Fibroblast of lung (primary cell): ENCODE measurements around the gene EBF3. TPM values are rescaled to one million over a fixed set of nuclear protein-coding genes. Genes with fewer than 3 reads are reported as not detected.

ENCODE experiments used
- DNase-seq, 2 donors: peaks; one replicate each; pipeline versions ENCODE4 v3.0.0 to v3.0.0-alpha.2; 2010; ENCODE audit warnings: low read depth in 2 of 2
- H2AFZ ChIP-seq: 2 replicates; pipeline ENCODE4 v1.5.1; 2012; ENCODE audit warnings: low read length, control low read depth, inconsistent platforms
- H3K27ac ChIP-seq: 2 replicates; pipeline ENCODE4 v1.5.1; 2011; ENCODE audit warnings: low read length, control low read depth; ENCODE audit not compliant: insufficient read depth
- H3K27me3 ChIP-seq: 2 replicates; pipeline ENCODE4 v1.5.1; 2011; ENCODE audit warnings: mild to moderate bottlenecking, low read length; ENCODE audit not compliant: control insufficient read depth, insufficient read depth
- H3K36me3 ChIP-seq: 2 replicates; pipeline ENCODE4 v1.5.1; 2011; ENCODE audit warnings: low read length; ENCODE audit not compliant: control insufficient read depth, insufficient read depth
- H3K4me1 ChIP-seq: 2 replicates; pipeline ENCODE4 v1.5.1; 2011; ENCODE audit warnings: low read length; ENCODE audit not compliant: control insufficient read depth, insufficient read depth; ENCODE audit errors: extremely low read depth
- H3K4me2 ChIP-seq: 2 replicates; pipeline ENCODE4 v1.5.1; 2011; ENCODE audit warnings: low read length, control low read depth; ENCODE audit not compliant: insufficient read depth; ENCODE audit errors: extremely low read depth
- H3K4me3 ChIP-seq, 4 experiments: fragments of 200-600 bp in 1 of 4; sonication (generic) in 1 of 4; replicated peaks in 1 of 4; 2 replicates each; pipeline ENCODE4 v1.5.1; 2011 to 2016; ENCODE audit warnings: low read length in 4 of 4, low read depth in 3 of 4, mild to moderate bottlenecking in 3 of 4, control low read depth in 2 of 4, inconsistent platforms in 1 of 4, mixed read lengths in 1 of 4; ENCODE audit not compliant: insufficient read depth in 1 of 4; ENCODE audit errors: control extremely low read depth in 1 of 4
- H3K79me2 ChIP-seq: 2 replicates; pipeline ENCODE4 v1.5.1; 2012; ENCODE audit warnings: mild to moderate bottlenecking, low read length, inconsistent platforms; ENCODE audit not compliant: control insufficient read depth, insufficient read depth
- H3K9ac ChIP-seq: 2 replicates; pipeline ENCODE4 v1.5.1; 2011; ENCODE audit warnings: mild to moderate bottlenecking, low read length, control low read depth; ENCODE audit not compliant: insufficient read depth
- H3K9me3 ChIP-seq: 2 replicates; pipeline ENCODE4 v1.5.1; 2012; ENCODE audit warnings: low read depth, low read length; ENCODE audit not compliant: control insufficient read depth, insufficient read depth
- H4K20me1 ChIP-seq: 2 replicates; pipeline ENCODE4 v1.5.1; 2011; ENCODE audit warnings: low read length; ENCODE audit not compliant: control insufficient read depth, insufficient read depth; ENCODE audit errors: extremely low read depth
- EZH2 ChIP-seq: IDR thresholded peaks from 2 replicates; pipeline ENCODE4 v1.5.1; 2012; ENCODE audit warnings: low read length, control low read depth, mild to moderate bottlenecking; ENCODE audit errors: missing control alignments
- polyA plus RNA-seq, 2 donors: library from polyadenylated mRNA; depleted of rRNA in 1 of 2; stranded (reverse) in 1 of 2; unstranded in 1 of 2; fragments of >200 nt; gene quantifications; 2 replicates each; pipeline ENCODE4 v1.2.1, GENCODE V29; 2011 to 2012; ENCODE audit warnings: missing spikeins in 1 of 2
- total RNA-seq: library from RNA; depleted of rRNA; stranded (reverse); fragments of >200 nt; gene quantifications from 2 replicates; pipeline ENCODE4 v1.2.1, GENCODE V29; 2014
- TF ChIP-seq, protein P1 (sequence below), 2 donors: IDR thresholded peaks in 1 of 2; conservative IDR thresholded peaks in 1 of 2; 1 replicate in 1 of 2; 2 replicates in 1 of 2; pipeline ENCODE4 v1.5.1; 2011 to 2012; ENCODE audit warnings: low read length in 2 of 2, control low read depth in 1 of 2, inconsistent platforms in 1 of 2, low read depth in 1 of 2, mild to moderate bottlenecking in 1 of 2

The EBF3 gene
- total and polyA plus RNA-seq, 2 donors (not counting 1 experiment from before 2014, with no cell fraction given): 0.12 to 0.17 TPM

GRCh38 chr10:129900825-129901224, 63.2 kb downstream of the EBF3 start:
- no peaks in the 10 kb centered on the region for H4K20me1 ChIP-seq
- H3K9ac ChIP-seq: no peak overlapping the region
- H3K27me3 ChIP-seq: peaks cover 4% of the 10 kb centered on the region
- H3K27ac ChIP-seq: no peak overlapping the region
- DNase-seq: no peak
- H3K79me2 ChIP-seq: no peaks in the 10 kb centered on the region
- H3K4me1 ChIP-seq: no peaks in the 10 kb centered on the region
- no peak overlapping the region for H3K4me3 ChIP-seq
- TF ChIP-seq, protein P1, sequence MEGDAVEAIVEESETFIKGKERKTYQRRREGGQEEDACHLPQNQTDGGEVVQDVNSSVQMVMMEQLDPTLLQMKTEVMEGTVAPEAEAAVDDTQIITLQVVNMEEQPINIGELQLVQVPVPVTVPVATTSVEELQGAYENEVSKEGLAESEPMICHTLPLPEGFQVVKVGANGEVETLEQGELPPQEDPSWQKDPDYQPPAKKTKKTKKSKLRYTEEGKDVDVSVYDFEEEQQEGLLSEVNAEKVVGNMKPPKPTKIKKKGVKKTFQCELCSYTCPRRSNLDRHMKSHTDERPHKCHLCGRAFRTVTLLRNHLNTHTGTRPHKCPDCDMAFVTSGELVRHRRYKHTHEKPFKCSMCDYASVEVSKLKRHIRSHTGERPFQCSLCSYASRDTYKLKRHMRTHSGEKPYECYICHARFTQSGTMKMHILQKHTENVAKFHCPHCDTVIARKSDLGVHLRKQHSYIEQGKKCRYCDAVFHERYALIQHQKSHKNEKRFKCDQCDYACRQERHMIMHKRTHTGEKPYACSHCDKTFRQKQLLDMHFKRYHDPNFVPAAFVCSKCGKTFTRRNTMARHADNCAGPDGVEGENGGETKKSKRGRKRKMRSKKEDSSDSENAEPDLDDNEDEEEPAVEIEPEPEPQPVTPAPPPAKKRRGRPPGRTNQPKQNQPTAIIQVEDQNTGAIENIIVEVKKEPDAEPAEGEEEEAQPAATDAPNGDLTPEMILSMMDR (conservative IDR thresholded peaks at IDR 0.05 in 1 of 2, IDR thresholded peaks at IDR 0.05 in 1 of 2; ENCODE audit: low read depth in 1 of 2, low read length in 2 of 2): no peak
- no peak for TF ChIP-seq EZH2
- H3K4me2 ChIP-seq: no peak overlapping the region
- no peaks in the 10 kb centered on the region for H3K9me3 ChIP-seq
- H3K36me3 ChIP-seq: no peaks in the 10 kb centered on the region
- H2AFZ ChIP-seq: no peak overlapping the region

- H3K4me2 ChIP-seq: no peak overlapping the region
- H3K27ac ChIP-seq: no peak overlapping the region
- no peaks in the 10 kb centered on the region for H3K79me2 ChIP-seq
- H3K9me3 ChIP-seq: no peaks in the 10 kb centered on the region
- DNase-seq: no peak
- no peaks in the 10 kb centered on the region for H4K20me1 ChIP-seq
- no peak overlapping the region for H3K9ac ChIP-seq
- no peak overlapping the region for H3K4me3 ChIP-seq
- peaks cover 4% of the 10 kb centered on the region for H3K27me3 ChIP-seq
- H3K36me3 ChIP-seq: no peaks in the 10 kb centered on the region
- TF ChIP-seq, protein P1 (conservative IDR thresholded peaks at IDR 0.05 in 1 of 2, IDR thresholded peaks at IDR 0.05 in 1 of 2; ENCODE audit: low read depth in 1 of 2, low read length in 2 of 2): no peak
- no peak for TF ChIP-seq EZH2
- no peaks in the 10 kb centered on the region for H3K4me1 ChIP-seq
- H2AFZ ChIP-seq: no peak overlapping the region
These were observed 64.6 kb downstream of the EBF3 start for GRCh38 chr10:129899276-129900130.

DNA sequence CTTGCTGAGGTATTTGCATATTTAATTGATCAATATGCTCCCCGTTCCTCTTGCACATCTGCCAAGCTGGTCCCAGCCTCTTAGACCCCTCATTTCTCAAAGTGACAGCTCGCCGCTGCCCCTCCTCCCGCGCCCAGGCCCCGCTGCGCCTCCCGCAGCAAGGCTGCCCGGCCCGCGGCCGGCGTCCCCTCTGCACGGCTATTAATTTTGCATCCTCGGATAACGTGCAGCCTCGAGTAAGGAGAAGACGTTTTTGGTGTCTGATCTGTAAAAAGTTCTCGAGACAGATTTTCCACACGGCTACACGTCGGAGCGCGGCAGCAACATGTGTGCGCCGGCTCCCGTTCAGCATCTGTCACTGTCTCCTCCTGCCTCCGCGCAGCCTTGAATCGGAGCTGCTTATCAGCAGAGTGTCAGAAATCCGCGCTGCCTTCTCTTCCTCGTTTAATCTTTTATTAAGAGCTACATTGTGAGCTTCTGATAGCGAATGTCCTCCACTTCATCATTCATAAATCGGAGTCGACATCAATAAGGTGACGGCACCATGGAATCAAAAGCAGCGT, 65.3 kb downstream of the EBF3 start:
- no peaks in the 10 kb centered on the region for H3K79me2 ChIP-seq
- H3K4me3 ChIP-seq: no peak overlapping the region
- no peak overlapping the region for H2AFZ ChIP-seq
- no peaks in the 10 kb centered on the region for H3K4me1 ChIP-seq
- H3K27me3 ChIP-seq: peaks cover 4% of the 10 kb centered on the region
- H3K9ac ChIP-seq: no peak overlapping the region
- no peaks in the 10 kb centered on the region for H3K9me3 ChIP-seq
- H4K20me1 ChIP-seq: no peaks in the 10 kb centered on the region
- DNase-seq: no peak
- no peak for TF ChIP-seq EZH2
- TF ChIP-seq, protein P1 (conservative IDR thresholded peaks at IDR 0.05 in 1 of 2, IDR thresholded peaks at IDR 0.05 in 1 of 2; ENCODE audit: low read depth in 1 of 2, low read length in 2 of 2): no peak
- H3K36me3 ChIP-seq: no peaks in the 10 kb centered on the region
- no peak overlapping the region for H3K27ac ChIP-seq
- H3K4me2 ChIP-seq: no peak overlapping the region
